ENCODE results near the gene PRKAR1A.

PRKAR1A gene

GRCh38 chr17:68544111-68544915, 32.1 kb downstream of the PRKAR1A start:
- DNase-seq = no peak

- DNase-seq = no peak
Observed at GRCh38 chr17:68556551-68556950, 44.3 kb downstream of the PRKAR1A start.

GRCh38 chr17:68559316-68559715, 47.1 kb downstream of the PRKAR1A start:
- DNase-seq = peak; percentile 55 to 79 (median 75)

DNA sequence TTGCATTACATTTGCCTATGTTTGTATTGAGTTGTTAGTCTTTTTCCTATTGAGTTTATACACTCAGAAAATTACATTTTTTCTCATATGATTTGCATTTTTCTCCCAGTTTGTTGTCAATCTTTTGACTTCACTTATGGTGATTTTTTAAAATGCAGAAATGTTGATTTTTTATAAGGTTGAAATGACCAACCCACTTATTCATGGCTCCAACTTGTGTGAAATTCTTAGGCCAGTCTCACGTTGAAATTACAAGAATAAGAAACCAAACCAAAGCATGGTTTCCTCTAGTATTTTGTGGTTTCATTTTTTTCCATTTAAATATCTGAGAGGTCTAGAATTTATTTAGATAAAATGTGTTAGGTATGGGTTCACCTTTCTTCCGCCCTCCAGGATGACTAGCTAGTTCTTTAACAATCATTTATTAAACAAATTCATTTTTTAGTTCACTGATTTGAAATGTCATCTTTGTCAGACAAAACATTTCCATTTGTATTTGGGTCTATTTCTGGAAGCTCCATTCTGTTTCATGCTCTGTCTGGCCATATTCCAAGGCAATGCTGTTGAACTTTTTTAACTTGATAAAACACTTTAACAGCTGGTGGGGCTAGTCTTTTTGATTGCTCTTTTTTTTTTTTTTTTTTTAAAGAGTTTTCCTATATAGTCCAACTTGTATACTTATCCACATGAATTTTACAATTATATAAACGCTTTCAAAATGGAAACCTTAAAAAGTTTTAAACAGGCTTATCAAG, 48.9 kb downstream of the PRKAR1A start:
- DNase-seq = peak in 1 of 3 donors; percentile 17

DNA sequence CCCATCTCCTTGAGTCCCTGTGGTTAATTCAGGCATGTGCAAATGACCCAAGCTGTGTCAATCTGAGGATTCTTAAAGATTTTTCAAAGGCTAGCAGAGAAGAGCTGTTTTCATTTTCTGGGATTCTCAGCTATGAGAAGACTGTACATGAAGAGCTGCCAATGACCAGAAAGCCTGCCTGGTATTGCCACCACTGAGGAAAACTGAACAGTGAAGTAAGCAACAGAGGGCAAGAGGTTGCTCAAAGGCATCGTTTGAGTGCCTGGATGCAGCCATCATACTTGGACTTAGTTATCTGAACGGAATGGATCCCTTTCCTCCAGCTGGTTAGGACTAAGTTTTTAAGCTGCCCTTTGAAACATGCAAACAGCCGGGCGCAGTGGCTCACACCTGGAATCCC, 50.5 kb downstream of the PRKAR1A start:
- no peak for DNase-seq

GRCh38 chr17:68564415-68565111, 52.3 kb downstream of the PRKAR1A start:
- peak in 1 of 3 donors; percentile 17 for DNase-seq

GRCh38 chr17:68565661-68566441, 53.6 kb downstream of the PRKAR1A start:
- DNase-seq = peak; percentile 42 to 67 (median 46)

DNA sequence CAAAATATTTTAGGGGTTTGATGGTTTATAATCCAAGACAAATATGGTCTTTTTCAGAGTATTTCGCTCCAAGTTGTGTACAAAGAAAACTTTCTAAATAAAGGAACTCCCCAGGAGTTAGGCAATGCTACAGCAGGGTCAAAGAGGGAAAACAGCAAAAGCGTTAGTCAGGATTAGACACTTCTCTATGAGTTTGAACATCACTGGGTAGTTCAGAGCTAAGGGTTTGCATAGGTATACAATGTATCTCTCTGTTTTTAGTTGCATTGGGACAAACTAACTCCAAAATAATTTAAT, 54.2 kb downstream of the PRKAR1A start:
- peak; percentile 73 to 89 (median 86) for DNase-seq

- DNase-seq = no peak
Observed at GRCh38 chr17:68567035-68567434, 54.8 kb downstream of the PRKAR1A start.

- no peak for DNase-seq
Observed at GRCh38 chr17:68567581-68567980, 55.4 kb downstream of the PRKAR1A start.

- DNase-seq = no peak
Observed at GRCh38 chr17:68568581-68568980, 56.4 kb downstream of the PRKAR1A start.

- peak in 1 of 3 donors; percentile 16 for DNase-seq
Observed at GRCh38 chr17:68569346-68569745, 57.1 kb downstream of the PRKAR1A start.

DNA sequence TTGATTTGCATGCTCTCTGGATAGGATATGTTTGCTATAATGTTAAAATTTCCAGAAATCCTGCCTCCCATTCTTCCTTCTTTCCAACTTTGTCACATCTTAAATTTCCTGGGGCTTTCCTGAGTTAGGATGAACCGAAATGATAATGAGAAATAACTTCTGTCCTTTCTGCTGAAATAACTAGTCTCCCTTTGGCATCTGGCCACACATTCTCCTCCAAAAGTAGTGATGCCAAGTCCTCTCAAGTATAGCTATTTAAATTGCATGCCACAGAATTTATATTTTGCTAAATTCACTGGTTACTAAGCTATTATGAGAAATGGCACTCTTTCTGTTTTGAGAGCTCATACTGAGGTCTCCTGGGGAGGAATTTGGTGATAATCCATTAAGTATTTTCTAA, 58.3 kb downstream of the PRKAR1A start:
- peak in 2 of 3 donors; percentile 15 to 36 for DNase-seq

DNA sequence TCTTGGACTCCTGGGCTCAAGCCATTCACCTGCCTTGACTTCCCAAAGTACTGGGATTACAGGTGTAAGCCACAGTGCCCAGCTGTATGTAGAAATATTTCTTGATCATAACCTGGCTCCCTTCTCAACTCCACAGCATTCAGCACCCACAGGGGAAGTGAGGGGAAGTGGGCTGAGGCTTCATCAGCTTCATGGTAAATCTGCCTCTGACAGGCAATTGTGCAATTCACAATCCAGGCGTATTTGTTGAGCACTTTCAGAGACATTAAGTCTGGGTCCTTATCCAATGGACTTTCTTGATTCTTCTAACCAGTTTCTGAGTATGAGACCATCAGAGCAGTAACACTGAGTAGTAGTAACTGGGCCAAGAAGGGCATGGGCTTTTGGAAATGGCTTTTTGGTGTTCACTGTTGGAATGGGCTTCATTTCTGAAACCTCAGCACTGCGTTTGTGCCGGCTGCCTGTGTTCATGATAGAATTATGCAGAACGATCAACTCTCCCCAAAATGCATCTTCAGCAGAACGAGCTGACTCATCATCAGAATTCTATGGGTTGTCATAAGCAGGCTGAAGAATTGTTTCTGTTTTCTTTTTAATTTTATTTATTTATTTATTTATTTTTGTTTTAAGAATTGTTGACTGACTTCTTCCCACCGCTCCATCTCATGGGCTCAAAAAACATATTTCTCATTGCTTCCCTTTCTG, 60.1 kb downstream of the PRKAR1A start:
- peak; percentile 70 to 78 (median 74) for DNase-seq

- no peak for DNase-seq
Observed at GRCh38 chr17:68573338-68573737, 61.1 kb downstream of the PRKAR1A start.

DNA sequence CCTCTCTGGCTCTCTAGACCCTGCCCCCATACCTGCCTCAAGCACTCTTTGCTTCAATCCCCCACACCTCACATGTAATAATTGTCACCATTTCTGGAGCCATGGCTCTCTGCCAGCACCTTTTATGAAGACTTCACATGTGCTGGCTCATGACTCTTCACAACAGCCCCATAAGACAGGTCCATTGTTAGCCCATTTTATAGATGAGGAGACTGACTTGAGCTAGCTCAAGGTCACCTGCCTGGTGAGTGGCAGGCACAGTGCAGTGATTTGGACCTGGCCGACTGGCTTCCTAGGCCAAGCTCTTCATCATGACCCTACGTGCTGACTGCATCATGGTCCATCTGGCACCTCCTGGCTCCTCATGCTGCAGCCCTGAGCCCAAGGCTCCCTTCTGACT, 63.9 kb downstream of the PRKAR1A start:
- no peak for DNase-seq

- no peak for DNase-seq
Observed at GRCh38 chr17:68576811-68577496, 64.7 kb downstream of the PRKAR1A start.

GRCh38 chr17:68577497-68577821, 65.2 kb downstream of the PRKAR1A start:
- no peak for DNase-seq

DNA sequence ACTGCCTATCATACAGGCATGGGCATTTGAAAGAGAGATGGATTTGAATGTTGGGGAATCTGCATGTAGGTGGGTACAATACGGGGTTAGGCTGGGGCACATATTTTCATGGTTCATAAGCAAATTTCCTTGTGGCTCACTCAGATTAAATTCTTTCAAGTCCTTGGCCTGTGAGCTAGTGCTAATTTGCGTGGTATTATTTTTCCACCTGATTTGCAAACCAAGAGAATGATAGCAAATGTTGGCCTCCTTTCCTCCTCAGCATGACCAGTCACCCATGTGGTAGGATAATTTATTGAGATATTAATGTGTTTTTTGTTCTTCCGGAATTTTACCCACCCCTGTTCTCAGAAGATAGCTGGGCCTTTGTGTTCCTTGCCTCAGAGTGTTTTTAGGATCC, 66.0 kb downstream of the PRKAR1A start:
- no peak for DNase-seq

GRCh38 chr17:68579194-68579927, 67.1 kb downstream of the PRKAR1A start:
- DNase-seq = peak; percentile 49 to 73 (median 53)

- peak; percentile 93 to 98 (median 96) for DNase-seq
Observed at GRCh38 chr17:68580236-68580770, 68.1 kb downstream of the PRKAR1A start.
